Measurements from ENCODE around the gene DPF3.

Gene DPF3

DNA sequence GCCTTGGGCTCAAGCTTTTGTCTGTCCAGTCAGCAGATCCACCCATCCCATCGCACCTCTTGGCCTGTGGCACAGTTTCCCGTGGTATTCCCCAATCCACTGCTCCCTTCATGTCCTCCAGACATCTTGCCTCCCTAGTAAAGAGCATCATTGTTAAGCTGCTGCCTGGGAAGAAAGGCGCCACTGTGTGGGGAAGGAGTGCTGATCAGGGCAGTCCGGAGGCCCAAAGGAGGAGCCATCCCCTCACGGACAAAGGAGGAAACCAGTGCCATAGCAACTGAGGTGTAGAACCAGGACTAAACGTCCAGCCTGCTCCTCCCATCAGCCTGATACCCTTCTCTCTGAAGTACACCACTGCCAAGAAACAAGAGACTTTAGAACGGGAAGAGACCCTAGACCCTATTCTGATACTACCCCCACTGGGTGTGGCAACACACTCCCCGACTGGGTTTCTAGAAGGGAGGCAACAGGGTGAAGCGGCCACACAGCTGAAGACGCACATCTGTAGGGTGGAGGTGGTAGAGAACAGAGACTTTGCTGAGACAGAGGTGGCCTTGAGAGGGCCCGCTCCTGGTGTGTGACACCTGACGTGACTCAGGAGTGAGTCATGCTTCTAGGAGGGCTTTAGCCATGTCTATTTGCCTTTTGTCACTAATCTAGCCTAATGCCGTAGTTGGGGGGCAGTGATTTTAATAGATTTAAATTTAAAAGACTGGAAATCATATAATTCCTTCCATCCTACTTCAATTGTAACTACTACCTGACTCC is 185.0 kb downstream of the DPF3 start:
- DNase-seq = no peak

DNA sequence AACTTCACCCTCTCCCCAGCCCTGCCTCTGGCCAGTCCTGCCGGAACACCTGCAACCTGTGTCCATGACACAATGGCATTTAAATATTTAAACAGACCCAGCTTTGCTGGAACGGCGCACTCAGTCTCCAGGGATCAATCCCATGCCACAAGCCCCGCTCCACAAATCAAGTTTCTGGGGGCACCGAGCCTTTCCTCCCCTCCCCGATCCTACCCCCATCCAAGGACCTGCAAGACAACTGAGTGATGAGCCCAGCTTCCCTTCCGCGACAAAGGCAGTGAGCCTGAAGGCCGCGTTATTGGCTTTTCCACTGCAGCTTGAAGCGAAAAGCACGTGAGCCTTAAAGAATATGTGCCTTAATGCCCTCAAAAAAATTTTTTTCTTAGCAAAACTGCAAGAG is 185.7 kb downstream of the DPF3 start:
- no peak for DNase-seq

DNA sequence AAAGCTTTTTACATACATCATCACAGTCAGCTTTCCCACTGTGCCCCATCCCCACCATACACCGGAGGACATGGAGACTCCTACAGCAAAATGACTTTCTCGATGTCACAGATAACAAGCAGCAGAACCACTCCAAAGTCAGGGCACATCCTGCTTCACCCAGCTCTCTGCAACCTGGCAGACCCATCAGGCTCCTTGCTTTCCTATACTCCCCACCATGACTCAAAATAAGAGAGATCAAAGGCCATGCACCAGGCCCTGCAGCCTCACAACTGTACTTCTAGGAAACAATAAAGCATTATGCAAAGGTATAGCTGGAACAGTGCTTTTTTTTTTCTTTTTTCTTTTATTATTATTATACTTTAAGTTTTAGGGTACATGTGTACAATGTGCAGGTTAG is 187.4 kb downstream of the DPF3 start:
- no peak for DNase-seq

DNA sequence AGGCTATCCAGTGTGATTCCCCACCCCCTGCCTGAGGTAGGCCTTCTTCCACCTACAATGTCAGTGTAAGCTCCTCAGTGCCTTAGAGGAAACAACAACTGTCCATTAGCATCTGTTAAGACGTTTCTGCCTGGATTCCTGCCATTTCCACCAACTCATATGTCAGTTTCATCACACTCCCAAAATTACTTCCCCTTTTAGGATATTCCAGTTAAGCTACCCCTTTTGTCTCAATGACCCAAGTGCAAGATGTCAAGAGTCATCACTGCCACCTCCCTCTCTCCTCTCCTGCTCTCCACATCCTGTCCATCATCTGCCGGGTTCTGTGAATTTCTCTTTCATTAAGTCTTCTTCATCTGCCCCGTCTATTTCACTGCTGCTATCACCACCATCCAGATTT is 189.4 kb downstream of the DPF3 start:
- no peak for DNase-seq

DNA sequence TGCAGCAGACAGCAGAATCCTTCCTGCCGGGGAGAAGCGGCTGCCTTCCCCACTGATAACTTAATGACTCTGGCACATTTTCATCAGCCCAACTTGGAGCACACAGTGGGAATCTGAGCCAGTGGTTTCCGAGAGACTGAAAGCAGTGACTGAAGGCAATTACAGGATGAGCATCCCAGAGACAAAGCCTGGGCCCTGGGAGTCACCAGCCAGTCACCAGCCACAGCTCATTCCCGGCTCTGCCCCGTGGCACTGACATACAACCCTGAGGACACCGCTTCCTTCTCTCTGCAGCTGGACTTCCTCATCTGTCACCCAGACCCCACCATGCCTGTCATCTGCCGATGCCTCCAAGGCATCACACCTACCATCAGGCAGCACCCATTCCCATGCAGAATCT is 192.3 kb downstream of the DPF3 start:
- no peak for DNase-seq

DNA sequence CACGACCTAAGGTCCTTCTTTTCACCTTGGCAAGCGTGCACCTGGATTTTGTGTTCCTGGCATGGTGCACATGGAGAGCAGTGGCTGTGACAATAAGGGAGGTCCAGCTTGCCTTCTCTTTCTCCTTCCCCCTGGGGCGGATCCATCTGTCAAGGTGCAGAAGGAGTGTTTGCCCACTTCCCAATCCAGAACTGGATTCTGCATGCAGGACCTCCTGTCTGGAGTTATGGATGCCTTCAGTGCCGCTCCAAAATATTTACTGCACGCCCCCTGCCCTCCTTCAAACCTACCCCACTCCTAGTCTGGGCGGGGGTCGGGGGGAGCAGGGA is 192.7 kb downstream of the DPF3 start:
- DNase-seq = no peak

DNA sequence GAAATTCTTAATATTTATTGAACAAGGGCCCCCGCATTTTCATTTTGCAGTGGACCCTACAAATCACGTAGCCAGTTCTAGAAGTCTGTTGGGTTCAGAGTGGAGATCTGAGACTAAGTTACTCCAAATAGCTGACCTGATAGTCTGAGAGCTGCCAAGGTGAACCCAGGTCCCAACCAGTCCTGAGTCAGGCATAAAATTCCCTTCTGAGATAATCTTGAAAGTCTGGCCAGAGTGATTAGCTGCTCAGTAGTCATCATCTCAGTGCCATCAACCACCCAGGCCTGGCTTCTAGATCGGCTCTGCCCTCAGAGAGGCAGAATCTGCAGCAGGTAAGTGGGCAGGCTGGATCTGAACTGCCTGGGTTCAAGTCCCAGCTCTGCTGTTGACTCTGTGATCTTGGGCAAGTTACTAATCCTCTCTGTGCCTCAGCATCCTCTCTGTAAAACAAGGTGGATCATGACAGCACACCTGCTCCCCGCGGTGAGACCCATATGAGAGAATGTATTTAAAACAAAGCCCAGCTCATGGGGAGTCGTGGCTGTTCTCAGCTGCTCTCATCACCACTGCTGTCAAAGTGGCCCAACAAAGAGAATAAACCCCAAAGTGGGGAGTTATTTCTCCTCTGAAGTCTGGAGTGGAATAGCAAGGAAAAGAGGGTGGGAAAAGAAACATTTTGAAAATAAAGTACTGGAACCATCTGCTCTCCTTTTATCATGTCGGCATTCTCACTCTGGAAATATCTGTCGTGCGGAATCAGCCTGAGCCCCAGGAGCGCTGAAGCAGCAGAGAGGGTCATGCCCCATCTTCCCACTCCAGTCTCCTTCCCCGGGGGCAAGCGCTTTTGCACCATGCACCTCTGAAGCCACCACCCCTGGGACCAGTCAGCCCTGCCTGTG is 193.3 kb downstream of the DPF3 start:
- DNase-seq = no peak

DNA sequence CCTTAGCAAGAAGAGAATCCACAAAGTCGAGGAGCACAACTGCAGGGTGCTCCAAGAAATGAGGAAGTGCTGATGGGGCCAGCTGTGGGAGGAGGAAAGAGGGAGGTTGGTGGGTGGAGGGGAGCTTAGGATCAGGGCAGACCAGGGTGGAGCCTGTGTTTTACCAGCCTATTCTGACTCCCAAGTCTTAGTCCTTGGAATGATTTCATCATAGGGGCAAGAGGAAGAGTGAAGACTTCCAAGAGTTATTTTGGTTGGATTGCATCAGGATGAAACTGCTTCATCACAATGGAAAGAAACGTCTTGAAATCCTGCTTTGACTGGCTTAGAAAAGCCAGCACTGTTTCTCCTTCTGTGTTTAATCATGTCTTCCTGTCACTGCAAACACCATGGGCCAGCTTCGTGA is 194.0 kb downstream of the DPF3 start:
- no peak for DNase-seq

DNA sequence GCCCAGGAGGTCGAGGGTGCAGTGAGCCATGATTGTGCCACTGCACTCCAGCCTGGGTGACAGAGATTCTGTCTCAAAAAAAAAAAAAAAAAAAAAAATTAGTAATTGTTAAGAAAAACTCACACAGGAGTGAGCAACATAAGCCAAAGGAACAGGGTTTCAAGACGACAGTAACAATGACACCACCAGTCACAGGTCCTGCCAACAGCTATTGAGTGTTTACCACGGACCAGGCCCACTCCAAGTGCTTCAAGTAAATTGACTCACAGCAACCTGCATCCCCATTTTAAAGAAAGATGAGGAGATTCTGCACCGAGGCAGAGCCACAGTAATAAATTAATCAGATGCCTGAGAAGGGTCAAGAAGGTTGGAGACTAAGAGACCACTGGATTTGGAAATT is 194.5 kb downstream of the DPF3 start:
- DNase-seq = no peak

DNA sequence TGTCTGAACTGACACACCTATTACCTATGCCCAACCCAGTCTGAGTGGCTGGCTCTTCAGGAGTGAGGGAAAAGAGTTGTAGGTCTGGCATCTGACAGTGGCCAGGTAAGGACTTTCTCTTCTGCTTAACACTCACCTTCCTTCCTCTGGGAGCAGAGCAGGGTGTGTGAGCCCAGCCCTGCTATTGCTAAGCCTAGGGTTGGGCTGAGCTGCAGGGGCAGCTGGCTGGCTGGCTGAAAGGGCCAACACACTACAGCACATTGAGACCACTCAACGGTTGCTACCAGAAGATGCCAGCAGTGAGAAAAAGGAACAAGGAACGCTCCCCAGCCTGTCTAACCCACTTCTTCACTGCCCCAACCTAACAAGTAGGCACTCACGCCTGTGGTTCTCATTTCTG is 201.2 kb downstream of the DPF3 start:
- no peak for DNase-seq

DNA sequence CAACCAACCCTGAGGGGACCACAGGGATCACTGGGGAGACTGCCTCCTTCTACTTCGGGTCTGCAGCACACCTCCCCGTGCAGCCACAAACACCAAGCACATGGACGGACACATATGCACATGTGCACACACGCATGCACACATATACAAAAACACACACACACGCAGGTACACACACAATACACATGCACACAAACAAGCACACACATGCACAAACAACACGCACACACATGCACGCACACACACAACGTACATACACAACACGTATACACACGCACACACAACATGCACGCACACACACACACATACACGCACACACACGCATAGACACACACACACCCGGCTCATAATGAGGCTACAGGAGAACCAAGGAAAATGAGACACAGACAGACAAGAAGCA is 203.6 kb downstream of the DPF3 start:
- no peak for DNase-seq

DNA sequence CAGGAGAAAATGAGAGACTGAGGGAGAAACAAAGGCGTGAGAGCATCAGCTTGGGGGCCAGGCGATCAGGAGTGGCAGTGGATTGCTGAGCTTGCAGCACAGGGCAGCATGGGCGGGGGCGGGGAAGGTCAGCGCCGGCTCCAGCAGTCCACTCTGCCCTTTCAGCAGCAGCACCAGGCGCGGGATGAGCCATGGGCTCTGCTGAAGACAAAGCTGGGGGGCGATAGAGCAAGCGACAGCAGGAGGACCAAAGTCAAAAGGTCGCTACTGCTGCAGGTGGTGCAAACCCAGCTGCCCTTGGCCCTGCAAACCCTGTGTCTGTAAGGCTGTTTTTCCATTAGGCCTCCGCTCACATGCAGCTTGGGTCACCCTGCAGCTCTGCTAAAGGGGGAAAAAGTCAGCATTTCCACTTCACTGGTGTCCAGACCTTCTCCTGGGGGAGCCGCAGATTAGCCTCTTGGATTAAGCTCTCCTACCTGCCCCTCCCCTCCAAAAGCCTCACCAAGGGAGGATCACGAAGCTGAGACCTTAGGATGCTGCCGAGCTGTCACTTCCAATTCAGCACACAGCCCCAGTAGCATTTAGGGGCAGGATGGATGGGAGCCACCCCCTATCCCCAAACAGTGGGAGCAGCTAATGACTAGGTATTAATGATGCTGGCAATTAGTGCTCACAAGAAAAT is 204.8 kb downstream of the DPF3 start:
- no peak for DNase-seq

DNA sequence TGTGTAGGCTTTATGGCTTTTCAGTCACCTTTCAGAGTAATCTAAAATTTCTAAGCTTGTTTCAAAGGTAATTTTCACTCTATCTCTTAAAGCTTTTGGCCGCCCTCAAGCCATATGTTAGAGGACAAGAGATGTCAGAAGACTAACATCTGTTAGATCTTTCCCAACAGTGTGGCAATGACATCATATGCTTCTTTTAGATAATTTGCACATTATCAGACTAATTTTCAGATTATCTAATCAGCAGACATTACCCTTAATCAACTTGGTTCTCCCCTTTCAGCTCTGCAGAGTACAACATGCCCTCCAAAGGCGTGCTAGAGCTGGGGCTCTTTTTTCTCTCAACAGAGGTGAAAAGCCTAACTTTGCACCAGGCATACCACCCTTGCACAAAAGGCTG is 207.1 kb downstream of the DPF3 start:
- DNase-seq = no peak

DNA sequence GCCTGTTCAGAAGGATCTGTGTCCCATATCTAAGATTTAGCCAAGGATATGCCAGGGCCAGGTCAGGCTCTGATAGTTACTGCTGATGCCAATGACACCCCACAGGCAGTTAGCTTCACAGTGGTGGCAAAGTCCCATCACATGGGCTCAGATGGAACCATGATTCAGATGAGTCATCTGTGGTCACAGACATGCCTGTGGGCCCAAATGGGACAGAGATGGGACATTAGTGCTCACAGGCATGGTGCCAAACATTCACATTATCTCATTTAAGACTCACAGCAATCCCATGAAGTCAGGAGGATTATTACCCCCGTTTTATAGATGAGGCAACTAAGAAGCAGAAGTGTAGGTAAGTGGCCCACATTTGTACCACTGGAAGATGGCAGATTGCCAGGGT is 207.8 kb downstream of the DPF3 start:
- no peak for DNase-seq

DNA sequence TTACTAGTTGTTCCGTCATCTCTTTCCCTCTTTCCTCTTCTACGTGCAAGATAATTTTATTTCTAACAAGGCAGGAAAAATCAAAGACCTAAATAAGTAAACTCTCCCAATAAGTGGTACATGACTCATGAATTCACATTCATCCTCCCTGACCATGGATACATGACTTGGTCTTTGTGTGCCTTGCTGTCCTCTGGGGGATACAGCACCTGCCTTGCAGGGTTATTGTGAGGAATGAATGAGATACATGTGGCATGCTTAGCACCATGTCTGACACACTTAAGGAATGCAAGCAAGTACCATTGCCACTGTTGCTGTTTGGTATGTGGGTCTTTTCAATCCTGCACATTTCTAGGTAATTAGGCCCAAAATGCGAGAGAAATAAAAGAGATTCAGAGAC is 208.4 kb downstream of the DPF3 start:
- DNase-seq = no peak

DNA sequence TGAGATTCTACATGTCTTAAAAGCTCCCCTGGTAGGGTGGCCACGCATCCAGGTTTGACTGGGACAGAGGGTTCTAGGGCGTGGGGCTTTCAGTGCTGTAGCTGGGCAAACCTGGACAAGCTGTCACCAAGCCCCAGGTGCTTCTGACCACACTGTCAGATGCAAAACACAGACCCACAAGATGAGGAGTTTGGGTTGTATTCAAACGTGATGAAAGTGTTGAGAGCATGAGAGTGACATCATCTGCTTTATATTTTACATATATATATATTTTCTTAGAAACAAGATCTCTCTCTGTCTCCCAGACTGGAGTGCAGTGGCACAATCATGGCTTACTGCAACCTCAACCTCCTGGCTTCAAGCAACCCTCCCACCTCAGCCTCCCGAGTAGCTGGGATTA is 210.1 kb downstream of the DPF3 start:
- DNase-seq = no peak

DNA sequence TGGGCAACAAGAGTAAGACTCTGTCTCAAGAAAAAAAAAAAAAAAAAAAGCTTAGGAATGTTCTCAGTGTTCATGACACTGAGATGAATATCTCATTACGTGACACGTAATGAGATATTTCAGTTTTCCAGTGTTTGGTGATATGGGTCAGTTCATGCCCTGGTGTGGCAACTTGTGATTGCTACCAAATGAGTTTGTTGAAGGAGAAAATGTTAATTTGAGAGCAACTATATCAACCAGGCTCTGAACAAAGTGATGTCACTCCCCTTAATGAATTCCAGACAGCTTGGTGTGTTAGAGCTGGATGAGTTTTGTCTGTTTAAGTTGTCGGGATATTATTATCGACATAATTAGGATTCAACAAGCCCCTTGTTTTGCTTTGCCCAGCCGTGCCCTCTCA is 211.7 kb downstream of the DPF3 start:
- no peak for DNase-seq

DNA sequence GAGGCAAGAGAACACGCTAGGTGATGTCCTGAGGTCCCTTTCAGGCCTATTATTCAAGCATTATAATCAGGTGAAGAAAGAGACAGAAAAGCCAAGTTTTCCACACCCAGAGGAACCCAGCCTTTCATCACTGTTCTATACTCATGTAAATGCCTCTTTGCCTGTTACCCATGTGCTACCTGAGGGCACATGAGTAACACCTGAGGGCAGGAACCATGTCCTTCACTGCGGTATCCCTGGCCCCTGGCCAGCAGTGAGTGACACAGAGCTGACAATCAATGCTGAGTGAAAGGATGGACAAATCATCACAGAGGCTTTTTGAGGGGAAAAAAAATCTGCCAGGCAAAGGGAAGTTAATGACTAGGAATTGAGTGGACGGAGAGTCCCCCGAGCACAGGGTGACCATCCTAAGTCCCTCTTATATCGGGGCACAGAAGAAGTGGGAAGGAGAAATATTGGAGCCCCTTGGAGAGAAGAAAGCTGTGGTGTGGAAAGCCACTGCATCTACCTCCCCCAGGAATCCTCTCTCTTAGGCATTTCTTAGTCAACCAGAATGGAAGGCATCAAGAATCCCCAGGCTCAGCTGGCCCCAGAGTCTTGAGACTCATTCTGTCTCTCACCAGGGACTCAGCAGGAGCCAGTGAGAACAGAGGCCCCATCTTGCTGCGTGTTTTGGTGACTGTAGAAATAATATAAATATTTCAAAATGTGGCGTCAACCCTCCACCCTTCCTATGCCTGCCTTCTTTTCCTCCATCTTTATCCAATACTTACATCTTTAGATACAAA is 212.9 kb downstream of the DPF3 start:
- no peak for DNase-seq

DNA sequence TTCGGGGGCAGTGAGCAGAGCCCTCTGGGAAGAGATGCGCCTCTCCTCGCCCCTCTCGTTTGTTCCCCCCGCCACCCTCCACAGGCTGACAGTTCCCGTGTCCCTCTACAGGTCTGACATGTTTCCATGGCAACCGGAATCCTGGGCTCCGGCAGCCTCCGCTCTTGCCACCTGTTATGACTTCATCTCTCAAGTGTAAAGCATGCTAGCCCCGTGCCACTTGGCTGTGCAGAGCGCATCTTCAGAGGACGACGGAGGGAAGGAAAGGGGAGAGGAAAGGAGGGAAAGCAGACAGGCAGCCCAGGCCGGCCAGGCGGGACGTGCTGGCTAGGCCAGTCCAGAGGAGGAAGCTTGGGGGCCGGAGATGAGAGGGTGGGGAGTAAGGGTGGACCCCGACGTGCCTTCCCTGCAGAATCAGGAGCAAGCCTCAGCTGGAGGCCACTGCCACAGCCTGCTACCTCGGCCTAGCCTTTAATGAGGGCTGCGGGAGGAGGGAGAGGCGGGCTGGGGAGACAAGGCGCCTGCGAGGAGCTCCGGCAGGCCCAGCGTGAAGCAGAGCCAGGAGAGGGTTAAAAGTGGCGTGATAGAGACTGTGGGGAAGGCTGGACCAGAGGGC is 214.3 kb downstream of the DPF3 start:
- DNase-seq = no peak

DNA sequence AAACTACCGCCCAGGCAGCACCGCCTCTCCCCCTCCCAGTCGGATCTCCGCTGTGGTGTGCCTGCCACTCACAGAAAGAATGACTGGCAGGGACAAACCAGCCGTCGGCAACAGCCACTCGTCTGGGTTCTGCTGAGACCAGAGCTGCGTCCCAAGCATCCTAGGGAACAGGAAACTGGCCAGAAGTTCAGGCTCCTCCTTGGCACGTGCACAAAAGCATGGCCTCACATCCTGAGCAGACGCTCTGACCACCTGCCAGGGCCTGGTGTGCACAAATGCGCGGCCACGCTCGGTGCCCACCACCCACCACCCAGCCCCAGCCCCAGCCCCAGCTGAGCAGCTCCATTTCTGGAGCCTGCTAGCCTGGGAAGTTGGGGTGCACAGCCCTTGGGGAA is 214.8 kb downstream of the DPF3 start:
- DNase-seq = no peak

DNA sequence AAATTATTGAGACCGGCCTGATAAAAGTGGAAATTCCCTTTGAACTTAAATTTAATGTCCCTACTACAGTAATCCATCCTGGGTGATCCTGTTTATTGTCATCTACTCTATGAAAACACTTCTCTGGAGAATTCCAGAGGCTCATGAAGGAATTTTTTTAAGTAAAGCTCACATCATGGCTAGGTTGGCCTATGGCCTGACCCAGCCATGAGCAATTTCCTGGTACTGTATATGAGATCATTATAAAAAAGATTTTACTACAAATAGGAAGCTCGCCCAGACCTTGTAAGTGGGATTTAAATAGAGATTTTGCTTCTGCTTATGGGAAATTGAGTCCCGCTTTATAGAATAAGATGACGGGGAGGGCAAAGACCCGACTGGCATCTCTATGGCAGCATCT is 215.5 kb downstream of the DPF3 start:
- DNase-seq = no peak

DNA sequence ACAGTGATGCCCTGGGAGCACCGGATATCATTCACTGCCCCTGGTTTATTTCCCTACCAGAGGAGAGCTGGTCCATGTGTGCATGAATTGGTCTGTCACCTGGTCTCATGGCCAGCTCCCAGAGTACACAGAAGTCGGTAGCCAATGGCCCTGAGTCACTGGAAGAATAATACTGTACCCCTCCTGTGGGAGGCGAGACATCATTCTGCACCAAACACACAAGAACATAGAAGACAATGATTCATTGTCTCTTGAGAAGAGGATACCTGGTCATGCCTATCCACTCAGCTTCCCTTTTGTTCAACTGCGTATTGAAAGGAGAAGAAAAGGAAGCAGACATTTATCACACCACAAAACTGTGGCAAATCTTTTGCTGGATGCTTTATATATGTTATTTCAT is 216.2 kb downstream of the DPF3 start:
- DNase-seq = no peak

DNA sequence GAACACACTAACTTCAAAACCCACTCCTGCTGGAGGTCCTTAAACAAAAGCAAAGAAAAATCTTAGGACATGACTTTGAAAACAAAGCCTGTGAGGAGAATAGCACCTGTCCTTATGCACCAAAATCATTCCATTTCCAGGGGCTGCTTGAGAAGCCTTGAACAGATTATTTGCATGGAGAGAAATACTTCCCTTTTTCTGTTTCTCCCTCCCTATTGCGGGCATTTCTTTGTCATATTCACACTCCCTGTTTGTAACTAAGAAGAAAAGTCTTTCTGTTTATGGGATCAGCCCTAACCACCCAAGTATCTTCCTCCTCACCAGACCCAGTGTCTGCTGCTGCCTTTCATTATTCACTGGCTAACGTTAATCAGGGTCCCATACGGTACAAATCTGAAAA is 218.8 kb downstream of the DPF3 start:
- no peak for DNase-seq

Measured in activated CD4-positive, CD25-positive, alpha-beta regulatory T cell treated with anti-CD3 and anti-CD28 coated beads, Interleukin-2, amount 50 U/mL, for 72 hours (primary cell).